Femur (tissue), 1 donor: Measurements from ENCODE around the gene PDE10A.
A peak's percentile ranks its signal among the peaks of the same experiment; 100 is the strongest.

ENCODE experiments used
- DNase-seq: peaks from one replicate; pipeline ENCODE4 v3.0.0-alpha.2; 2017

PDE10A gene

GRCh38 chr6:165653607-165654006, 9.4 kb downstream of the PDE10A start:
- no peak for DNase-seq

GRCh38 chr6:165653196-165653595, 9.8 kb downstream of the PDE10A start:
- no peak for DNase-seq

- DNase-seq: no peak
Observed at GRCh38 chr6:165652766-165653165, 10.3 kb downstream of the PDE10A start.

GRCh38 chr6:165649166-165650137, 13.6 kb downstream of the PDE10A start:
- peak; percentile 46 for DNase-seq

- DNase-seq: no peak
Observed at GRCh38 chr6:165647041-165647440, 16.0 kb downstream of the PDE10A start.

GRCh38 chr6:165645919-165646318, 17.1 kb downstream of the PDE10A start:
- no peak for DNase-seq

- no peak for DNase-seq
Observed at GRCh38 chr6:165644586-165645266, 18.3 kb downstream of the PDE10A start.

GRCh38 chr6:165643015-165643414, 20.0 kb downstream of the PDE10A start:
- no peak for DNase-seq

- no peak for DNase-seq
Observed at GRCh38 chr6:165641672-165642156, 21.3 kb downstream of the PDE10A start.

GRCh38 chr6:165640806-165641205, 22.2 kb downstream of the PDE10A start:
- no peak for DNase-seq

- no peak for DNase-seq
Observed at GRCh38 chr6:165638530-165638929, 24.5 kb downstream of the PDE10A start.

GRCh38 chr6:165637586-165637985, 25.5 kb downstream of the PDE10A start:
- no peak for DNase-seq

GRCh38 chr6:165636402-165637048, 26.5 kb downstream of the PDE10A start:
- peak; percentile 36 for DNase-seq

- DNase-seq: no peak
Observed at GRCh38 chr6:165635965-165636364, 27.1 kb downstream of the PDE10A start.

GRCh38 chr6:165634101-165634880, 28.8 kb downstream of the PDE10A start:
- DNase-seq: no peak

GRCh38 chr6:165632194-165632593, 30.8 kb downstream of the PDE10A start:
- no peak for DNase-seq

GRCh38 chr6:165630544-165630953, 32.5 kb downstream of the PDE10A start:
- no peak for DNase-seq

- no peak for DNase-seq
Observed at GRCh38 chr6:165628955-165629354, 34.1 kb downstream of the PDE10A start.

- DNase-seq: no peak
Observed at GRCh38 chr6:165627366-165627765, 35.7 kb downstream of the PDE10A start.

GRCh38 chr6:165626711-165627110, 36.3 kb downstream of the PDE10A start:
- DNase-seq: no peak

GRCh38 chr6:165624871-165625639, 38.0 kb downstream of the PDE10A start:
- no peak for DNase-seq

GRCh38 chr6:165621940-165622339, 41.1 kb downstream of the PDE10A start:
- no peak for DNase-seq
